HepG2 (cell line): ENCODE results near the gene USP38. TPM values are rescaled to one million over a fixed set of nuclear protein-coding genes. Genes with fewer than 3 reads are reported as not detected.
A peak's percentile ranks its signal among the peaks of the same experiment; 100 is the strongest.

ENCODE experiments used
- ATAC-seq: fragments of 200-7000 bp; cut with Tn5 transposase; 3 replicates; pipeline ENCODE4 v1.9.1; 2020; ENCODE audit warnings: mild to moderate bottlenecking, moderate library complexity
- BruUV-seq: library from RNA; stranded (reverse); fragments of 400-500 nt; replicated peaks from 2 replicates; lab custom pipeline; 2021; lab: Mats Ljungman, UMichigan
- CTCF ChIA-PET: fragments of 300-600 bp; formaldehyde crosslinking; extraction: SDS; loops from one replicate; lab custom pipeline; 2021; ENCODE audit warnings: low total read pairs, inconsistent platforms, low intra/inter-chr PET ratio; lab: Yijun Ruan, JAX
- POLR2A ChIA-PET: fragments of 350-600 bp; sonication (Branson Sonifier 250); formaldehyde crosslinking; loops from one replicate; lab custom pipeline; 2020; ENCODE audit warnings: antibody characterized with exemption, inconsistent platforms; lab: Yijun Ruan, JAX
- DNase-seq: peaks from one replicate; pipeline ENCODE4 v3.0.0-alpha.2; 2015; ENCODE audit warnings: low spot score
- FAIRE-seq: peaks from 3 replicates; lab custom pipeline; 2011; peaks lifted over from hg19 to GRCh38; lab: Jason Lieb, UNC
- H2AFZ ChIP-seq: one replicate; pipeline ENCODE4 v1.6.1; 2011; ENCODE audit warnings: low read length, inconsistent platforms
- H3K27ac ChIP-seq: fragments of 300-600 bp; 3 replicates; pipeline ENCODE4 v1.8.0; 2011; ENCODE audit warnings: mixed run types, mild to moderate bottlenecking, mixed read lengths, low read length, inconsistent platforms; ENCODE audit not compliant: insufficient read depth; ENCODE audit errors: extremely low read length
- H3K27me3 ChIP-seq, 2 experiments: fragments of 200-600 bp in 1 of 2; 2 replicates in 1 of 2; 3 replicates in 1 of 2; pipeline versions ENCODE4 v1.6.0 to v1.8.0; 2011; ENCODE audit warnings: low read length in 2 of 2, mild to moderate bottlenecking in 2 of 2, moderate library complexity in 2 of 2, inconsistent platforms in 1 of 2; ENCODE audit not compliant: insufficient read depth in 2 of 2, control insufficient read depth in 1 of 2
- H3K36me3 ChIP-seq, 2 experiments: fragments of 200-600 bp in 1 of 2; replicated peaks in 1 of 2; 2 replicates in 1 of 2; 3 replicates in 1 of 2; pipeline versions ENCODE4 v1.5.1 to v1.8.0; 2011; ENCODE audit warnings: low read length in 2 of 2, inconsistent platforms in 1 of 2; ENCODE audit not compliant: insufficient read depth in 2 of 2, control insufficient read depth in 1 of 2
- H3K4me1 ChIP-seq: 2 replicates; pipeline ENCODE4 v1.5.1; 2012; ENCODE audit warnings: low read length, inconsistent platforms; ENCODE audit not compliant: insufficient read depth
- H3K4me2 ChIP-seq: 2 replicates; pipeline ENCODE4 v1.6.0; 2011; ENCODE audit warnings: low read depth, low read length, inconsistent platforms
- H3K4me3 ChIP-seq, 3 experiments: fragments of 200-600 bp in 1 of 3; sonication (generic), shearing (Covaris generic) in 1 of 3; replicated peaks in 1 of 3; 2 replicates each; pipeline ENCODE4 v1.5.1; 2011 to 2016; ENCODE audit warnings: low read length in 3 of 3, inconsistent platforms in 2 of 3, low read depth in 2 of 3, mild to moderate bottlenecking in 2 of 3, control low read depth in 1 of 3, mixed read lengths in 1 of 3; ENCODE audit not compliant: insufficient read depth in 1 of 3
- H3K79me2 ChIP-seq: one replicate; pipeline ENCODE4 v1.6.1; 2011; ENCODE audit warnings: low read length, inconsistent platforms; ENCODE audit not compliant: insufficient read depth
- H3K9ac ChIP-seq: 2 replicates; pipeline ENCODE4 v1.6.0; 2011; ENCODE audit warnings: mild to moderate bottlenecking, low read depth, low read length, inconsistent platforms; ENCODE audit not compliant: insufficient read depth
- H3K9me3 ChIP-seq: 2 replicates; pipeline ENCODE4 v1.5.1; 2012; ENCODE audit warnings: mild to moderate bottlenecking, low read length
- H4K20me1 ChIP-seq: 2 replicates; pipeline ENCODE4 v1.6.0; 2011; ENCODE audit warnings: inconsistent platforms, mild to moderate bottlenecking, low read length, moderate library complexity; ENCODE audit not compliant: insufficient read depth
- AKNA ChIP-seq: sonication (generic); formaldehyde crosslinking; IDR thresholded peaks from 2 replicates; pipeline ENCODE4 v1.4.0; 2020; ENCODE audit warnings: missing genetic modification reagents, borderline replicate concordance
- ESRRA ChIP-seq: sonication (generic); formaldehyde crosslinking; IDR thresholded peaks from 2 replicates; pipeline ENCODE4 v1.5.1; 2020; ENCODE audit warnings: mild to moderate bottlenecking, low read depth, missing genetic modification reagents
- HBP1 ChIP-seq: IDR thresholded peaks from 2 replicates; pipeline ENCODE4 v1.6.1; 2016; ENCODE audit warnings: low read depth, control low read depth
- MAFK ChIP-seq, 2 experiments: IDR thresholded peaks in 1 of 2; conservative IDR thresholded peaks in 1 of 2; 2 replicates each; pipeline ENCODE4 v1.6.1; 2011; ENCODE audit warnings: improper control_type of control experiment in 2 of 2, low read length in 2 of 2
- NR1H2 ChIP-seq: sonication (generic); formaldehyde crosslinking; IDR thresholded peaks from 2 replicates; pipeline ENCODE4 v1.8.1; 2022; ENCODE audit warnings: low read depth, missing genetic modification reagents, borderline replicate concordance
- SAP130 ChIP-seq: IDR thresholded peaks from 2 replicates; pipeline ENCODE4 v1.6.1; 2016; ENCODE audit warnings: low read depth
- ZBTB1 ChIP-seq: sonication (generic); formaldehyde crosslinking; IDR thresholded peaks from 2 replicates; pipeline ENCODE4 v1.4.0; 2020; ENCODE audit warnings: missing genetic modification reagents, borderline replicate concordance
- ZFP82 ChIP-seq: sonication (generic); formaldehyde crosslinking; IDR thresholded peaks from 2 replicates; pipeline ENCODE4 v1.5.1; 2020; ENCODE audit warnings: mild to moderate bottlenecking, missing genetic modification reagents, borderline replicate concordance
- ZNF235 ChIP-seq: sonication (generic); formaldehyde crosslinking; IDR thresholded peaks from 2 replicates; pipeline ENCODE4 v1.8.1; 2023; ENCODE audit warnings: mild to moderate bottlenecking, missing genetic modification reagents, borderline replicate concordance
- ZNF550 ChIP-seq: sonication (generic); formaldehyde crosslinking; IDR thresholded peaks from 2 replicates; pipeline ENCODE4 v1.4.0; 2020; ENCODE audit warnings: mild to moderate bottlenecking, missing genetic modification reagents, borderline replicate concordance
- WGBS: methylation state at CpG from one replicate; pipeline ENCODE4 v1.1.6; 2017; ENCODE audit warnings: low lambda C conversion rate; 5-methylcytosine and 5-hydroxymethylcytosine counted together
- in situ Hi-C: cut with HindIII; loops from 2 replicates; pipeline ENCODE4 v1.10.0; 2017; ENCODE audit warnings: low pct_unique_long_range_greater_than_20kb; ENCODE audit not compliant: extremely low pct_ligation_motif_present
- intact Hi-C: fragments of 100-400 bp; cut with micrococcal nuclease; formaldehyde crosslinking; loops from one replicate; pipeline ENCODE4 v1.10.0; 2022; ENCODE audit not compliant: unreplicated experiment
- polyA plus RNA-seq, 8 experiments: library from polyadenylated mRNA; depleted of rRNA in 3 of 8; stranded (reverse) in 7 of 8; unstranded in 1 of 8; fragments of >200 nt; fragmentation: Illumina TruSeq in 4 of 8; extraction: Trizol in 4 of 8; gene quantifications; 2 replicates each; pipeline versions ENCODE4 v1.2.1 to v1.2.3, GENCODE V29; 2011 to 2016; ENCODE audit warnings: low read depth in 4 of 8, missing spikeins in 1 of 8, mixed read lengths in 1 of 8; ENCODE audit not compliant: insufficient read depth in 1 of 8
- total RNA-seq, 5 experiments: library from RNA; depleted of rRNA; stranded (reverse); fragments of >200 nt; fragmentation: Illumina TruSeq; extraction: Trizol; gene quantifications; 2 replicates each; pipeline ENCODE4 v1.2.3, GENCODE V29; 2016; ENCODE audit warnings: low read depth in 1 of 5

The USP38 gene
- total and polyA plus RNA-seq, 2 of the 13 experiments (the other 11 are each of a cell fraction or from before 2014, with no cell fraction given): 4.5 to 11.8 TPM

- in situ Hi-C loops: loop anchor here (25.0 kb wide), 1 partner anchor 209 kb away; no protein-coding TSS in a partner anchor
Observed at GRCh38 chr4:143196323-143196722, 11.6 kb downstream of the USP38 start.

GRCh38 chr4:143199503-143199902, 14.8 kb downstream of the USP38 start:
- no peaks in the 10 kb centered on the region for H3K27me3 ChIP-seq
- DNase-seq (no peak), FAIRE-seq (no peak), ATAC-seq (no peak)
- H2AFZ ChIP-seq: no peak overlapping the region
- H3K4me3 ChIP-seq: no peak overlapping the region
- no peaks in the 10 kb centered on the region for H3K4me1 ChIP-seq
- no peak overlapping the region for H3K9ac ChIP-seq
- ChIA-PET CTCF (no interaction called here), POLR2A (no interaction called here)
- H3K79me2 ChIP-seq: no peaks in the 10 kb centered on the region
- no peaks in the 10 kb centered on the region for H3K9me3 ChIP-seq
- no peaks in the 10 kb centered on the region for H4K20me1 ChIP-seq
- H3K4me2 ChIP-seq: no peak overlapping the region
- in situ Hi-C loops: loop anchor here (25.0 kb wide), 1 partner anchor 212 kb away; no protein-coding TSS in a partner anchor
- 97% methylated on average over 2 of the region's 2 CpGs for WGBS
- intact Hi-C loops: no loop called here
- BruUV-seq: no TSS peak
- H3K27ac ChIP-seq: no peak overlapping the region
- H3K36me3 ChIP-seq: peaks cover 11 to 70% of the 10 kb centered on the region in 2 experiments
- TF ChIP-seq ESRRA (CRISPR knock-in tag): no peak
- TF ChIP-seq HBP1 (CRISPR knock-in tag): no peak
- no peak for TF ChIP-seq ZNF235
- TF ChIP-seq ZFP82 (CRISPR knock-in tag): no peak
- TF ChIP-seq ZNF550: no peak
- TF ChIP-seq ZBTB1 (CRISPR knock-in tag): no peak
- TF ChIP-seq AKNA (CRISPR knock-in tag): no peak
- no peak for TF ChIP-seq NR1H2 (CRISPR knock-in tag)

More at GRCh38 chr4:143196323-143196722, 11.6 kb downstream of the USP38 start:
- Histone ChIP-seq H3K4me3 (no peak overlapping the region), H3K4me2 (no peak overlapping the region)
- CTCF ChIA-PET: no interaction called here
- DNase-seq (no peak), FAIRE-seq (no peak)
- TF ChIP-seq SAP130 (CRISPR knock-in tag): no peak
- TF ChIP-seq MAFK (conservative IDR thresholded peaks at IDR 0.05 in 1 of 2, IDR thresholded peaks at IDR 0.05 in 1 of 2; ENCODE audit: low read length in 2 of 2): peak; percentile 29 to 50; a peak in 2 of 4 replicates
- TF ChIP-seq, all 625 proteins: peak for 1
- no peaks in the 10 kb centered on the region for H4K20me1 ChIP-seq
- H3K27ac ChIP-seq: no peak overlapping the region
- POLR2A ChIA-PET: no interaction called here
- H3K36me3 ChIP-seq: peaks cover 9 to 76% of the 10 kb centered on the region in 2 experiments
- intact Hi-C loops: no loop called here
- H3K9ac ChIP-seq: no peak overlapping the region
- no peak overlapping the region for H2AFZ ChIP-seq
- no peaks in the 10 kb centered on the region for H3K9me3 ChIP-seq
- no peaks in the 10 kb centered on the region for H3K27me3 ChIP-seq
- H3K4me1 ChIP-seq: no peaks in the 10 kb centered on the region
- WGBS: 95% methylated on average over 2 of the region's 2 CpGs
- ATAC-seq: no peak
- no TSS peak for BruUV-seq
- peaks cover 5% of the 10 kb centered on the region for H3K79me2 ChIP-seq
